ENCODE data around the gene ATP6V0A1.
"Not testable (repeated sequence)": the region's sequence is repeated elsewhere in the genome, so short reads cannot be mapped to it uniquely, and the experiment has no call there.

ATP6V0A1 gene

DNA sequence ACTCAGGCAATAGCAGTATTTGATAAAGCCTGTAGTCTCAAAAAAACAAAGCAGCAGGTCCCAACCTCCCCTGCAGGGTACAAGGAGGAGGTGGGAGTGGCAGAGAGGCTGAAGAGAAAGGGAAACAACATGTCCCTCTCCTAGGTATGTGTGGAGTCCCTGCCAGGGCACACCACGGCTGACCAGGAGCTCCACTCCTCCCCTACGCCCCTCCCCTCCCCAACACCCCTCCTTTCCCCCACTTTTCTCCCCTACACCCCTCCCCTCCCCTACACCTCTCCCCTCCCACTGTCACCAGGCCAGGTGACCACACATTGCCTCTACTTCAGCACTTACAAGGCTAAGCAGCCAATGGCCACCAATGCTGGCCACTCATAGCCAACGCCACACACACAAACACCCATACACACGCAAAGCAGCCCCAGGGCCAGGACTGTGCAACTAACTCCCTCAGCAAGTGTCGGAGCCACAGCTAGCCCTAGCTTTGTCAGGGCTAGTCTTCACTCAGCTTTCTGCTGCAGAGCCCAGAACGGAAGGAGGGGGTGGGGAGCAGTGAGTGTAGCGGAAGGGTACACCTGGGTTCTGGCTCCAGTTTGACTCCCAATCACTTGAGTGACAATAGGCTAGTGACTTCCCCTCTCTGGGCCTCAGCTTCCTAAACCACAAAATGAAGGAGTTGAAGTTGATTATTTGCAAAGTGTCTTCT is 43.8 kb upstream of the ATP6V0A1 start:
- TF ChIP-seq, protein P1, sequence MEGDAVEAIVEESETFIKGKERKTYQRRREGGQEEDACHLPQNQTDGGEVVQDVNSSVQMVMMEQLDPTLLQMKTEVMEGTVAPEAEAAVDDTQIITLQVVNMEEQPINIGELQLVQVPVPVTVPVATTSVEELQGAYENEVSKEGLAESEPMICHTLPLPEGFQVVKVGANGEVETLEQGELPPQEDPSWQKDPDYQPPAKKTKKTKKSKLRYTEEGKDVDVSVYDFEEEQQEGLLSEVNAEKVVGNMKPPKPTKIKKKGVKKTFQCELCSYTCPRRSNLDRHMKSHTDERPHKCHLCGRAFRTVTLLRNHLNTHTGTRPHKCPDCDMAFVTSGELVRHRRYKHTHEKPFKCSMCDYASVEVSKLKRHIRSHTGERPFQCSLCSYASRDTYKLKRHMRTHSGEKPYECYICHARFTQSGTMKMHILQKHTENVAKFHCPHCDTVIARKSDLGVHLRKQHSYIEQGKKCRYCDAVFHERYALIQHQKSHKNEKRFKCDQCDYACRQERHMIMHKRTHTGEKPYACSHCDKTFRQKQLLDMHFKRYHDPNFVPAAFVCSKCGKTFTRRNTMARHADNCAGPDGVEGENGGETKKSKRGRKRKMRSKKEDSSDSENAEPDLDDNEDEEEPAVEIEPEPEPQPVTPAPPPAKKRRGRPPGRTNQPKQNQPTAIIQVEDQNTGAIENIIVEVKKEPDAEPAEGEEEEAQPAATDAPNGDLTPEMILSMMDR (IDR thresholded peaks at IDR 0.05; ENCODE audit: low read depth, low read length, missing control alignments): no peak

GRCh38 chr17:42417981-42418380 is 40.7 kb upstream of the ATP6V0A1 start:
- not testable (repeated sequence) for H3K4me3 ChIP-seq (replicated peaks; ENCODE audit: low read depth, low read length); DNase-seq (ENCODE audit: extremely low read depth, low read depth)

More for the DNA sequence above, 43.8 kb upstream of the ATP6V0A1 start:
- no peak overlapping the region for H3K4me3 ChIP-seq (replicated peaks; ENCODE audit: low read depth, low read length)
- DNase-seq (ENCODE audit: extremely low read depth, low read depth): no peak

GRCh38 chr17:42421136-42421506 is 37.6 kb upstream of the ATP6V0A1 start:
- H3K4me3 ChIP-seq (replicated peaks; ENCODE audit: low read depth, low read length): peak overlapping the region; percentile 82
- TF ChIP-seq, protein P1 (IDR thresholded peaks at IDR 0.05; ENCODE audit: low read depth, low read length, missing control alignments): no peak
- no peak for DNase-seq (ENCODE audit: extremely low read depth, low read depth)

DNA sequence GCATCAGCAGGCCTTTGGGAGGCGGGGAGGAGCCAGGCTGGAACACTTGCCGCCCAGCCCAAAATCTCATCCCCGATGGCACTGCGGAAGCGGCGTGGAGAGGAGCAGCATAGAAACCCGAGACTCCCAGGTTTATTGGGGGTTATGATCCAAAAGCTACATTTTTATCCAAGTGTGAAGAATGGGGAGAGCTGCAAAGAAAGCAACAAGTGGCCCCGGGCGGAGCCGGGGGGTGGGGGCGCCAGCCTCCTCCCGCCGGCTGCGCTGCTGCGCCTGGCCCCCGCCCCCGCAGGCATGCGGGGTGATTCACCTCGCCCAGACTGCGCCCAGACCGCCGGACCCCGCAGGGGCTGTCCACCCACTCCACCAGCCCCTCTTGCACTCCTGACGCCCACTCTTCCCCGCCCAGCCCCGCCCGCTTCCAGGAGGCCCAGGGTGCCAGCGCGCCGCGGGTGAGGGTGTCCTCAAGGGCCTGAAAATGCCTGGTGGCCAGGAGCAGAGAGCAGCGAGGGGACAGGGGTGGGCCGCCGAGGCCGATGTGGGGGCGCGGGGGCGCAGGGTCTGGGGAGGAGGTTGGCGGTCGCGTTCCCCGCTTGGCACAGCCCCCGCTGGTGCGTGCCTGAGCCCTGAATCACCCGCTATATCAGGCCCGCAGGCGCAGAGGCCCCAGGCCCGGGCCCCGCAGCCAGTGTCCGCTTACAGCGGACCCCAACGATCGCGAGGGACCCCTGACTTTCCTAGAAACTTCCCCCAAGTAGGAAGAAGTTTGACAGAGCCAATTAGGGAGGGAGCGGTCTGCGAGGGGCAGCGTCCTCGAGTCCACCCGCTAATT is 37.0 kb upstream of the ATP6V0A1 start:
- peak overlapping the region; percentile 82 for H3K4me3 ChIP-seq (replicated peaks; ENCODE audit: low read depth, low read length)
- TF ChIP-seq, protein P1 (IDR thresholded peaks at IDR 0.05; ENCODE audit: low read depth, low read length, missing control alignments): no peak
- DNase-seq (ENCODE audit: extremely low read depth, low read depth): no peak

- DNase-seq (ENCODE audit: extremely low read depth, low read depth): no peak
- TF ChIP-seq, protein P1 (IDR thresholded peaks at IDR 0.05; ENCODE audit: low read depth, low read length, missing control alignments): no peak
- peak overlapping the region; percentile 82 for H3K4me3 ChIP-seq (replicated peaks; ENCODE audit: low read depth, low read length)
These were observed 36.2 kb upstream of the ATP6V0A1 start for GRCh38 chr17:42422412-42422957.

DNA sequence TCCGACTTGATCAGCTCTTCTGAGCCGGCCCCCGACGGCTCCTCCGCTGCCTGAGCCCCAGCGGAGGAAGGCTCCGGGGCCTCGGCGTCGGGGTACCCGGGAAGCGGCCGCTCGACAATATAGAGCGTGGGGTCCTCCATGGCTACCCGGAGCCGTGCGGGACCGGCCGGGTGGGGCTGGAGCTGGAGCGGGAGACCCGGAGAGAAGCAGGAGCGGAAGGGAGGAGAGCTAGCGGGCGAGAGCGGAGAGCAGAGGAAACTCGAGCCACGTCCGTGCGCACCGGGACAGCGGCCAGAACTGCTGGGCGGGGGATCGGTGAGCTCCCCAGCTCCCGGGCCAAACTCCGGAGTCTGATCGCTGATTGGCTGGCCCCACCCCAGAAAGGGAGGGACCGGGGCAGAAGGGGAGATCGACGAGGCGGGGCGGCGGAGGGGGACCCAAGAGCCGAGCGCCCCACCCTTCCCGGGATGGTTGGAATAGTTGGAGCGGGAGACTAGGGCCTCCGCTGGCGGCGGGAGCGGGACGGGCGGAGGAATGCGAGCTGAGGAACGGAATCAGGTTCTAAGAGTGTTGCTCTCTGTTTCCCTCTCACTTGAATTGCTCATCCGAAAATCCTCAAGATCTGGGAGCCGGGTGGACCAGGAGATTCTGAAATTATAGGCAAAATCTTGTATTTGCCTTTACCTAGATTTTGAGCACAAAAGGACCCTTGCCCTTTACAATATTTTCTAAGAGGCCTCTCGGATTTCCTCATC is 35.5 kb upstream of the ATP6V0A1 start, which contains the start of gene CAVIN1:
TSS of gene CAVIN1 (minus strand) at position 299 of the 755 bp plus-strand sequence. CDS start at position 140, 159 bp downstream.
- peak; percentile 85 for DNase-seq (ENCODE audit: extremely low read depth, low read depth)
- TF ChIP-seq, protein P1 (IDR thresholded peaks at IDR 0.05; ENCODE audit: low read depth, low read length, missing control alignments): no peak
- peak within 1 kb of the TSS; percentile 82 for H3K4me3 ChIP-seq (replicated peaks; ENCODE audit: low read depth, low read length)
